K562 (cell line): ENCODE measurements around the gene UPK3A. TPM values are rescaled to one million over a fixed set of nuclear protein-coding genes. Genes with fewer than 3 reads are reported as not detected.

Source experiments
- CEBPB ChIP-seq: fragments of 450-650 bp; IDR thresholded peaks from 2 replicates; pipeline ENCODE4 v1.6.1; 2016; ENCODE audit warnings: missing genetic modification characterization, missing compliant biosample characterization
- HDAC1 ChIP-seq, 2 experiments: fragments of 450-650 bp; IDR thresholded peaks; 2 replicates each; pipeline ENCODE4 v1.6.1; 2016 to 2017; ENCODE audit warnings: inconsistent platforms in 1 of 2, mild to moderate bottlenecking in 1 of 2, moderate library complexity in 1 of 2
- HES1 ChIP-seq: fragments of 450-650 bp; IDR thresholded peaks from 2 replicates; pipeline ENCODE4 v1.6.1; 2016; ENCODE audit warnings: low read depth, mild to moderate bottlenecking, moderate library complexity
- HMG20B ChIP-seq: fragments of 250-450 bp; sonication (Bioruptor Pico); IDR thresholded peaks from 2 replicates; pipeline ENCODE4 v1.5.0; 2021; ENCODE audit warnings: mild to moderate bottlenecking
- IRF9 ChIP-seq: fragments of 450-650 bp; IDR thresholded peaks from 2 replicates; pipeline ENCODE4 v1.6.1; 2016; ENCODE audit warnings: missing biosample characterization, missing genetic modification characterization
- NELFE ChIP-seq: IDR thresholded peaks from 2 replicates; pipeline ENCODE4 v1.6.1; 2011; ENCODE audit warnings: mild to moderate bottlenecking; ENCODE audit not compliant: insufficient read depth, insufficient read length
- NR2C2 ChIP-seq, 2 experiments: fragments of 200-800 bp in 1 of 2; sonication (Bioruptor generic) in 1 of 2; sonication (generic) in 1 of 2; formaldehyde crosslinking in 1 of 2; IDR thresholded peaks; 2 replicates each; pipeline versions ENCODE4 v1.6.1 to v1.8.0; 2016 to 2022; ENCODE audit warnings: mild to moderate bottlenecking in 1 of 2, missing compliant biosample characterization in 1 of 2, missing genetic modification characterization in 1 of 2, missing genetic modification reagents in 1 of 2
- YBX1 ChIP-seq: fragments of 450-650 bp; IDR thresholded peaks from 2 replicates; pipeline ENCODE4 v1.7.1; 2016; ENCODE audit warnings: mild to moderate bottlenecking
- ZFP1 ChIP-seq: fragments of 450-650 bp; formaldehyde crosslinking; IDR thresholded peaks from 2 replicates; pipeline ENCODE4 v1.4.0; 2020; ENCODE audit warnings: mild to moderate bottlenecking, mixed read lengths
- ZNF12 ChIP-seq: sonication (generic); formaldehyde crosslinking; IDR thresholded peaks from 2 replicates; pipeline ENCODE4 v1.4.0; 2020; ENCODE audit warnings: mild to moderate bottlenecking, missing genetic modification reagents
- ZNF318 ChIP-seq, 2 experiments: fragments of 450-650 bp; IDR thresholded peaks; 2 replicates each; pipeline ENCODE4 v1.6.1; 2016; ENCODE audit warnings: mild to moderate bottlenecking in 2 of 2, borderline replicate concordance in 1 of 2, low read depth in 1 of 2, moderate library complexity in 1 of 2
- ZNF518B ChIP-seq: fragments of 250-450 bp; sonication (Bioruptor Pico); IDR thresholded peaks from 2 replicates; pipeline ENCODE4 v1.5.0; 2021; ENCODE audit warnings: mild to moderate bottlenecking, moderate library complexity
- ZNF699 ChIP-seq: fragments of 250-450 bp; sonication (Bioruptor Pico); IDR thresholded peaks from 2 replicates; pipeline ENCODE4 v1.8.0; 2021; ENCODE audit warnings: mild to moderate bottlenecking, moderate library complexity; ENCODE audit not compliant: insufficient replicate concordance
- polyA plus RNA-seq, 8 experiments: library from polyadenylated mRNA; depleted of rRNA in 4 of 8; stranded (reverse) in 5 of 8; unstranded in 3 of 8; fragments of >200 nt; fragmentation: Nextera tagmentation in 2 of 8; fragmentation: Illumina TruSeq in 1 of 8; extraction: Ambion mirVana in 2 of 8; extraction: Trizol in 1 of 8; gene quantifications; 2 replicates each; pipeline versions ENCODE4 v1.2.1 to v1.2.3, GENCODE V29; 2011 to 2014; ENCODE audit warnings: inconsistent platforms in 1 of 8, missing spikeins in 1 of 8
- total RNA-seq, 7 experiments: library from RNA; depleted of rRNA in 6 of 7; stranded (reverse); fragments of >200 nt in 6 of 7; fragmentation: Illumina TruSeq in 2 of 7; extraction: Trizol in 2 of 7; gene quantifications; 2 replicates each; pipeline versions ENCODE4 v1.2.1 to v1.2.3, GENCODE V29; 2011 to 2021; ENCODE audit warnings: low replicate concordance in 1 of 7

UPK3A gene
- total and polyA plus RNA-seq, 9 of the 15 experiments (the other 6 are each of a cell fraction or from before 2014, with no cell fraction given), result not detected

GRCh38 chr22:45263463-45264269 lies 21.1 kb upstream of the UPK3A start (continued):
- TF ChIP-seq ZNF518B, result no peak
- TF ChIP-seq ZFP1, result no peak
- no peak for TF ChIP-seq CEBPB (tag)
- no peak for TF ChIP-seq HES1
- no peak for TF ChIP-seq HMG20B
- no peak for TF ChIP-seq ZNF699 (CRISPR knock-in tag)
- TF ChIP-seq ZNF12 (CRISPR knock-in tag), result no peak
- no peak for TF ChIP-seq NELFE
- no peak for TF ChIP-seq YBX1
- TF ChIP-seq ZNF318 (IDR thresholded peaks at IDR 0.05; ENCODE audit: borderline replicate concordance in 1 of 2, low read depth in 1 of 2), result no peak
- TF ChIP-seq NR2C2 (CRISPR knock-in tag; IDR thresholded peaks at IDR 0.05), result no peak
- peak; percentile 48 for TF ChIP-seq NR2C2 (tag; IDR thresholded peaks at IDR 0.05)
- TF ChIP-seq IRF9 (tag), result no peak
- peak in 1 of 2 experiments; percentile 33; a peak in 1 of 4 replicates for TF ChIP-seq HDAC1 (IDR thresholded peaks at IDR 0.05)
